HG03565 (cell line): Measurements from ENCODE around the gene MRPL1.
A peak's percentile ranks its signal among the peaks of the same experiment; 100 is the strongest.
"Not testable (repeated sequence)": the region's sequence is repeated elsewhere in the genome, so short reads cannot be mapped to it uniquely, and the experiment has no call there.

Experiments used
- ATAC-seq: cut with Tn5 transposase; IDR thresholded peaks from one replicate; pipeline ENCODE4 v1.9.1; 2021; ENCODE audit warnings: mild to moderate bottlenecking, moderate library complexity; ENCODE audit not compliant: unreplicated experiment

Gene MRPL1

DNA sequence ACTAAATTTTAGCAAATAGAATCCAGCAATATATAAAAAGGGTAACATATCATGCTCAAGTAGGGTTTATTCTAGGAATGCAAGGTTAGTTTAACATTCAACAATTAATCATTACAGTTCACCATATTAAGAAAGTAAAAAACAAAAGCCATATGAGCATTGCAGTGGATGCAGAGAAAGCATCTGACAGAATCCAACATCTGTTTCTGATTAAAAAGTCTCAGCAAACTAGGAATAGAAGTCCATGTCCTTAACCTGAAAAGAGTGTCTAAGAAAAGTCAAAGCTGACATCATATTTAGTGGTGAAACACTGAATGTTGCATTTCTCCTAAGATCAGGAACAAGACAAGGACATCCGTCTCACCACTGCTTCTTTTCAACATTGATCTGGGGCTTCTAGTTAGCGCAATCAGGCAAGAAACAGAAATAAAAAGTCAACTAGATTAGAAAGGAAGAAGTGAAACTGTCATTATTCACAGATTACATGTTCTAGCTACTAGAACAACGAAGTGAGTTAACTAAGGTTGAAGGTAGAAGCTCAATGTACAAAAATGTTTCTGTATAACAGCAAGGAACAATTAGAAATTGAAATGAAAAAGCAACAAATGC, 49.3 kb downstream of the MRPL1 start:
- peak; percentile 82 for ATAC-seq

GRCh38 chr4:77913348-77913747, 50.7 kb downstream of the MRPL1 start:
- ATAC-seq: no peak

GRCh38 chr4:77917075-77917474, 54.4 kb downstream of the MRPL1 start:
- no peak for ATAC-seq

- no peak for ATAC-seq
These were observed 55.0 kb downstream of the MRPL1 start for GRCh38 chr4:77917601-77918000.

DNA sequence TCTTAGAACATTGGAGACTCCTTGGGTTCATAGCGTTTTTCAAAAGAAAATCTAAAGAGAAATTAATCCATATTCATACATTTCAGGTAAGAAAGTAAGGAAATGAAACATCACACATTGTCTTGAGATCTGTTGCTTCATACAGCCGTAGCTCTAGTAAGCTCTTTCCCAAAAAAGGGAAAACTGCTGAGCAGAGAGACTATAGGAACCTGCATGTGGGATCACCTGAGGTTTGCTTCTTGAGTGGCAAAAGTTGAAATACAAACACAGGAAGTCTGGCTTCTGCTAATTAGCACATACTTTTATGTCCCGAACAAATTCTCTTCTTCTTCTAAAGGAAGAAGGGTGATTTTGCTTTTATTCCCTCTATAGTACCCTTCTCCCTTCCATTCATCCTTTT, 57.7 kb downstream of the MRPL1 start:
- no peak for ATAC-seq

GRCh38 chr4:77921701-77922100, 59.1 kb downstream of the MRPL1 start:
- no peak for ATAC-seq

GRCh38 chr4:77922158-77923094, 59.8 kb downstream of the MRPL1 start:
- ATAC-seq: no peak

DNA sequence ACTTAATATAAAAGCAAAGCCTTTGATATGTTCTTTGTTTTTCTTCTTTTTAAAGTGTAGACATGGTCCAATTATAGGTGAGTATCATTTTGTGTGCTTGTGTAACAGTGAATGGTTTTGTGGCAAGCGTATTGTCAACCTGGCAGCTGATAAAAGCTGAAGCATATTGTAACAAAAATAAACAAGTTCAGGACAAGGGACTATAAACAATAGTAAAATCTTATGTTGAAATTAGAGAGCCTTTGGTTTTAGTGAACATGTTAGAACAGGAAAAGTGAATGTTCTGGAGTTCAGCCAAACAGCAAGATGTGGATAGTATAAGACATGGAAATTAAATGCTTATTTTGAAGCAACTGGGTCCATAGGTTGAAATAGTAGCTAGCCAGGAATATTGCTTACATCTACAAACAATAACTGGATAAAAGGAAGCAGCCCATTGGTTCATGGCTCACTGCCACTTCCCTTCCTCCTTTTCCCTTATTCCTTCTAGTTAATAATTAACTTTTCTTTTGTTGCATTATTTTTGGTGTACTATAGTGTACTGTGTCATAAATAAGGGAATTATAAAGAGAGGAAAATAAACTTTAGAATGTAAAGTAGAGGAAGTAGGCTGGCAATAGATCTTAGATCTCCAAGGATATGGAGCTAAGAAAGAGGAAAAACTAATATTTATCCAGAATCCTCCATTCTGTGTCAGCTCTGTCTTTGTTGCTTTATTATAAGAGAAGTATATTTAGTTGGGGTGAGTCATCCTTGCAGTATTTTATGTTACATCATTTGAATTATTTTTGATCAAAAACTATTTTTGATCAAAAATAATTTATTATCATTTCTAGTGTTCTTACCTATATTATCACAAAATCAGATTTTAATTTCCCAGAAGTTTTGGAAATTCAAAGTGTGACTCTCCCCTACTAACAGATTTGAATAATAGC, 65.6 kb downstream of the MRPL1 start:
- no peak for ATAC-seq

GRCh38 chr4:77930154-77930639, 67.6 kb downstream of the MRPL1 start:
- ATAC-seq: no peak

GRCh38 chr4:77930876-77931275, 68.2 kb downstream of the MRPL1 start:
- ATAC-seq: no peak

DNA sequence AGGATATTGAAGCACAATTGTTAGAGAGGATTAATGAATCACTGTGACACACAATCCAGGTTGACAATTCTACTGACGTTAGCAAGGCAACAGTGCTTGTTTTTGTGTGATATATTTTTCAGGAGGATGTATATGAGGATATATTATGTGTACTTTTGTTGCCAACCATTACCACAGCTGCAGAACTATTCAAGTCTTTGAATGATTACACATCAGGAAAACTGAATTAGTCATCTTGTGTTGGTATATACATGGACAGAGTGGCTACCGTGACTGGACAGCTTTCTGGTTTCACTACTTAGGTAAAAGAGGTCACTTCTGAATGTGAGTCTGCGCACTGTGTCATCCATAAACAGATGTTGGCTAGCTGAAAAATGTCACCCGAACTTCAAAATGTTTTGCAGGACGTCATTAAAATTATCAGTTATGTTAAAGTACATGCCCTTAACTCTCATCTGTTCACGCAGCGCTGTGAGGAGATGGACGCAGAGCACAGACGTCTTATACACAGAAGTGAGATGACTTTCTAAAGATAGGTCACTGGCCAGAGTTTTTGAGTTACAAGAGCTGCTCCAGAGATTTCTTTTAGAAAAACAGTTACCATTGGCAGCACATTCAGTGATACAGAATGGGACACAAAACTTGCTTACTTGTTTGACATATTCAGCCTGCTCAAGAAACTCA, 69.0 kb downstream of the MRPL1 start:
- no peak for ATAC-seq

DNA sequence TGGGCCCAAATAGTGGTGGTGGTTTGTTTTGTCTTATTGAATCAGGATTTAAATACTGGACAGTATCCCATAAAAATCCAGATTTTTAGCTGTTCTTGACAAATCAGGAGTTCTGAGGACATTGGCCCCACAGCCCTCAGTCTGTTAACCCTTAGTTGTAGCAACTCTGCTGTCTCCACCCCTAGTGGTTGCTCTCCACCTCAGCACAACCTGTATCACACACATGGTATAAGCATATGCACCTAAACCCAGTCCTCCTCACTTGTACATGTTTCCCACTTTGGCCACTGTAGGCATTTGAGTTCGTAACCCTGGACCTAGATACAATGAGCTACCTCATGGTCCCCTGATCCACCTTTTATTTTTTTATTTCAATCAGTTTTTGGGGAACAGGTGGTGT, 75.9 kb downstream of the MRPL1 start:
- no peak for ATAC-seq

GRCh38 chr4:77945929-77946328, 83.3 kb downstream of the MRPL1 start:
- not testable (repeated sequence) for ATAC-seq

GRCh38 chr4:77950203-77950602, 87.6 kb downstream of the MRPL1 start:
- no peak for ATAC-seq

- ATAC-seq: no peak
These were observed 89.8 kb downstream of the MRPL1 start for GRCh38 chr4:77952457-77952856.

GRCh38 chr4:77954690-77955089, 92.1 kb downstream of the MRPL1 start:
- ATAC-seq: no peak

GRCh38 chr4:77956917-77957316, 94.3 kb downstream of the MRPL1 start:
- no peak for ATAC-seq

- no peak for ATAC-seq
These were observed 96.3 kb downstream of the MRPL1 start for GRCh38 chr4:77958897-77959296.

DNA sequence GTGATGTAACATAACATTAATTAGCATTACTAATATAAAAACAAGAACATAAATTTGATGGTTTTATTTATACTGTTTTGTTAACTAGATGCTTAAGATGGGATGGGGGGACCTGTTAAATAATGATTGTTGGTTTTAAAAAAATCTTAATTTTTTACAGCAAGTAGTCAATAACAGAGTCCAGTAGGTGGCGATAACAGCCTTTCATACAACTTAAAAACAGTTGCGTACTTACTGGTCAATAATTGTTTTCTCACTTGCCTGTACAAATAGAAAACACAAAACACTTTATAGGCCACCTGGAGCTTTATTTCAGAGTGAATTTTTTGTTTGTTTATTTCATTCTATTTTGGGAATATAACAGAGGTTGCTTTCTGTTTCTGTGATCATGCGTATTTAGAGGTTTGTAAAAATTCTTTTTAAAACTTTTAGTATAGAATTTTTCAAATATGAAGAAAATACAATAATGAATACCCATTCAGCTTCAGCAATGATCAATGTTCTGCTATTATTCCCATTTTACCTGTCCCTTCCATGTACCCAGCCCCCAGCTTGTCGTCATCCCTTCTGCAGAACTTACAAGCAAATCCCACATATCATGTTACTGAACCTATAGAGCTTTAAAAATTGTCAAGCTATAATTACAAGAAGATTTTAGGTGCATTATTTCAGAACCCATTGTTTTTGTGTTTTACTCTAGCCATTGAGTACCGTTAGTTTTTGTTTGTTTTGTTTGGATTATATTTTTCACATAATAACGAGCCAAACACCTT, 97.1 kb downstream of the MRPL1 start:
- ATAC-seq: no peak

DNA sequence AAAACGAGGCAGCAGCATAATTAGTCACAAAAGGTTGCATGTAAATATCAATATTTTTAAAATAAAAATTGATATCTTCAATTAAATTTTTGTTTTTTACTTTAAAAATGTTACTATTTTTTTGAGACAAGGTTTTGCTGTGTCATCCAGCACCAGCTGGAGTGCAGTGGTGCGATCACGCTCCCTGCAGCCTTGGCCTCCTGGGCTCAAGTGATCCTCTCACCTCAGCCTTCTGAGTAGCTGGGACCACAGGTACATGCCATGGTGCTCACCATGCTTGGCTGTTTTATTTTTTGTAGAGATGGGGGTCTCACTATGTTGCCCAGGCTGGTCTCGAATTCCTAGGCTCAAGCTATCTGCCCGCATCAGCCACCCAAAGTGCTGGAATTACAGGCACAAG, 97.7 kb downstream of the MRPL1 start:
- ATAC-seq: no peak
